ENCODE measurements around the gene PALM.

DNA sequence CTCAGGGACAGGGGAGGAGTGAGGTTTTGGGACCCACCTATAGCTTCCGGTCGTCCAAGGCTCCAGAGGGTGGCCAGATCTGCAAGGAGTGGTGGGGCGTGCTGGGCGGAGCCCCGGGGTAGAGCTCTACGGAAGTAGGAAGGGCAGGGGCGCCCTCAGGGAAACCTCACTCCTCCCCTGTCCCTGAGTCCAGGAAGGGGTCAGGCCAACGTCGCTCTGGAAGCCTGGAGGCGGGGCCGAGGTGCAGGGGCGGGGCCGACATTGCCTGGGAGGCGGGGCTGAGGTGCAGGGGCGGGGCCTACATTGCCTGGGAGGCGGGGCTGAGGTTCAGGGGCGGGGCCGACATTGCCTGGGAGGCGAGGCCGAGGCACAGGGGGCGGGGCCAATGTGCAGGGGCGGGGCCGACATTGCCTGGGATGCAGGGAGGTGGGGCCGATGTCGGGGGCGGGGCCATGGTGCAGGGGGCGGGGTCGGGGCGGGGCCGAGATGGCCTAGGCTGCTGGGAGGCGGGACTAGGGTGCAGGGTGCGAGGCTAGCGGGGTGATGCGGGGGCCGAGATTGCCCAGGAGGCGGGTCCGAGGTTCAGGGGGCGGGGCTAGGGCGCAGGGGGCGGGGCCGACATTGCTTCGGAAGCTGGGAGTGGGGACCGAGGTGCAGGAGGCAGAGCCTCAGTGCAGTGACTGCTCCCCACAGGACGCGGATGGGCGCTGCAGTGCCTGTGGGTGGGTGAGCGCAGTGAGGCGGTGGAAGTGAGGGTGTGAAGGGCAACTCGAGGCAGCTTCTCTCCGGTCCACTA lies 4.9 kb upstream of the PALM start:
- TF ChIP-seq CTCF (IDR thresholded peaks at IDR 0.05 in 2 of 3, conservative IDR thresholded peaks at IDR 0.05 in 1 of 3; ENCODE audit: borderline replicate concordance in 1 of 3, insufficient read depth in 1 of 3, low read depth in 2 of 3, low read length in 2 of 3) = no peak
- TF ChIP-seq YY1 (IDR thresholded peaks at IDR 0.05; ENCODE audit: extremely low read depth, insufficient replicate concordance, low read depth, low read length) = no peak
